Esophagus squamous epithelium (tissue), 5 donors: ENCODE measurements around the gene FLT4. TPM values are rescaled to one million over a fixed set of nuclear protein-coding genes. Genes with fewer than 3 reads are reported as not detected.

Experiments used
- DNase-seq: peaks from one replicate; lab custom pipeline; 2025; lab: John Stamatoyannopoulos, UW
- H3K27ac ChIP-seq, 4 donors: fragments of 200-600 bp; sonication (generic); one replicate each; pipeline ENCODE4 v1.5.1; 2016 to 2019; ENCODE audit warnings: mild to moderate bottlenecking in 1 of 4
- H3K27me3 ChIP-seq, 4 donors: fragments of 200-600 bp; sonication (generic); 1 replicate in 3 of 4; 2 replicates in 1 of 4; pipeline versions ENCODE4 v1.5.1 to v1.6.0; 2017 to 2021; ENCODE audit warnings: antibody characterized with exemption in 1 of 4
- H3K36me3 ChIP-seq, 3 donors: fragments of 200-600 bp; sonication (generic); one replicate each; pipeline ENCODE4 v1.5.1; 2016 to 2019
- H3K4me1 ChIP-seq, 3 donors: fragments of 200-600 bp; sonication (generic); one replicate each; pipeline ENCODE4 v1.5.1; 2017 to 2019
- H3K4me3 ChIP-seq, 4 donors: fragments of 200-600 bp; sonication (generic); 1 replicate in 3 of 4; 2 replicates in 1 of 4; pipeline ENCODE4 v1.5.1; 2016 to 2019; ENCODE audit warnings: mild to moderate bottlenecking in 2 of 4, moderate library complexity in 1 of 4
- H3K9me3 ChIP-seq, 3 donors: fragments of 200-600 bp; sonication (generic); one replicate each; pipeline ENCODE4 v1.5.1; 2016 to 2019
- POLR2A ChIP-seq, 4 donors: fragments of 450-650 bp; IDR thresholded peaks; one replicate each; pipeline ENCODE4 v1.6.1; 2017; ENCODE audit warnings: antibody characterized with exemption in 4 of 4, mild to moderate bottlenecking in 4 of 4, moderate library complexity in 3 of 4
- WGBS, 2 donors: methylation state at CpG; one replicate each; pipeline ENCODE4 v1.1.5; 2018; 5-methylcytosine and 5-hydroxymethylcytosine counted together
- intact Hi-C: fragments of 100-400 bp; cut with DNase I; formaldehyde crosslinking; loops from one replicate; pipeline ENCODE4 v1.15.0; 2022
- total RNA-seq, 4 donors: library from RNA; depleted of rRNA; stranded (reverse); fragments of >200 nt; gene quantifications; one replicate each; pipeline ENCODE4 v1.1.0, GENCODE V29; 2016
- TF ChIP-seq, protein P1 (sequence below), 6 experiments: fragments of 450-650 bp in 4 of 6; fragments of 200-600 bp in 2 of 6; sonication (generic) in 2 of 6; IDR thresholded peaks; one replicate each; pipeline ENCODE4 v1.5.1; 2016 to 2019; ENCODE audit warnings: antibody characterized with exemption in 6 of 6, mild to moderate bottlenecking in 4 of 6, moderate library complexity in 4 of 6
- donor health status: DM: yes; HTN: yes; CAD: no.

FLT4 gene
- total RNA-seq, 4 donors from 2014 or later, result 0.97 to 13.5 (median 4.2) TPM

DNA sequence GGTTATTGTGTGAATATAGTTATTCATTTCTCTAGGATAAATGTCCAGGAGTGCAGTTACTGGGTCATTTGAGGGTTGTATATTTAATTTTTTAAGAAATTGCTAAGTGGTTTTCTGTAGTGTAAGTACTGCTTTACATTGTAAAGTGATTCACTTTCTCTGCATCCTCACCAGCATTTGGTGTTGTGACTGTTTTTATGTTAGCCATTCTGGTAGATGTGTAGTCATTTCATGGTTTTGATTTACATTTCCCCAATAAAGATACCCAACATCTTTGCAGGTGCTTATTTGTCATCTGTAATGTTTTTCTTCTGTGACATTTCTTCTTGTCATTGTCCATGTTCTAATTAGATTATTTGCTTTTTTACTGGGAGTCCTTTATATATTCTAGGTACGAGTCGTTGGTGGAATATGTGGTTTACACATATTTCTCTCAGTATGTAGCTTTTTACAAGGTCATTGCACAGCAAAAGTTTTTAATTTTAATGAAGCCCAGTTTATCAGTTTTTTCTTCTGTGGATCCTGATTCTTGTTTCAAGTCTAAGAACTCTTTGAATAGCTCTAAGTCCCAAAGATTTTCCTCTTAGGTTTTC lies 92.1 kb downstream of the FLT4 start:
- 87 to 89% methylated on average over 2 of the region's 2 CpGs for WGBS, 2 donors
- no peak for TF ChIP-seq POLR2A (IDR thresholded peaks at IDR 0.05)
- TF ChIP-seq, protein P1, sequence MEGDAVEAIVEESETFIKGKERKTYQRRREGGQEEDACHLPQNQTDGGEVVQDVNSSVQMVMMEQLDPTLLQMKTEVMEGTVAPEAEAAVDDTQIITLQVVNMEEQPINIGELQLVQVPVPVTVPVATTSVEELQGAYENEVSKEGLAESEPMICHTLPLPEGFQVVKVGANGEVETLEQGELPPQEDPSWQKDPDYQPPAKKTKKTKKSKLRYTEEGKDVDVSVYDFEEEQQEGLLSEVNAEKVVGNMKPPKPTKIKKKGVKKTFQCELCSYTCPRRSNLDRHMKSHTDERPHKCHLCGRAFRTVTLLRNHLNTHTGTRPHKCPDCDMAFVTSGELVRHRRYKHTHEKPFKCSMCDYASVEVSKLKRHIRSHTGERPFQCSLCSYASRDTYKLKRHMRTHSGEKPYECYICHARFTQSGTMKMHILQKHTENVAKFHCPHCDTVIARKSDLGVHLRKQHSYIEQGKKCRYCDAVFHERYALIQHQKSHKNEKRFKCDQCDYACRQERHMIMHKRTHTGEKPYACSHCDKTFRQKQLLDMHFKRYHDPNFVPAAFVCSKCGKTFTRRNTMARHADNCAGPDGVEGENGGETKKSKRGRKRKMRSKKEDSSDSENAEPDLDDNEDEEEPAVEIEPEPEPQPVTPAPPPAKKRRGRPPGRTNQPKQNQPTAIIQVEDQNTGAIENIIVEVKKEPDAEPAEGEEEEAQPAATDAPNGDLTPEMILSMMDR (IDR thresholded peaks at IDR 0.05), result no peak
- Histone ChIP-seq H3K36me3 (peaks cover 0 to 62% (median 0%) of the 10 kb centered on the region in 3 donors), H3K4me1 (no peaks in the 10 kb centered on the region), H3K4me3 (no peak overlapping the region), H3K27me3 (no peaks in the 10 kb centered on the region), H3K27ac (no peak overlapping the region), H3K9me3 (no peaks in the 10 kb centered on the region)
- intact Hi-C loops, result no loop called here
- no peak for DNase-seq

DNA sequence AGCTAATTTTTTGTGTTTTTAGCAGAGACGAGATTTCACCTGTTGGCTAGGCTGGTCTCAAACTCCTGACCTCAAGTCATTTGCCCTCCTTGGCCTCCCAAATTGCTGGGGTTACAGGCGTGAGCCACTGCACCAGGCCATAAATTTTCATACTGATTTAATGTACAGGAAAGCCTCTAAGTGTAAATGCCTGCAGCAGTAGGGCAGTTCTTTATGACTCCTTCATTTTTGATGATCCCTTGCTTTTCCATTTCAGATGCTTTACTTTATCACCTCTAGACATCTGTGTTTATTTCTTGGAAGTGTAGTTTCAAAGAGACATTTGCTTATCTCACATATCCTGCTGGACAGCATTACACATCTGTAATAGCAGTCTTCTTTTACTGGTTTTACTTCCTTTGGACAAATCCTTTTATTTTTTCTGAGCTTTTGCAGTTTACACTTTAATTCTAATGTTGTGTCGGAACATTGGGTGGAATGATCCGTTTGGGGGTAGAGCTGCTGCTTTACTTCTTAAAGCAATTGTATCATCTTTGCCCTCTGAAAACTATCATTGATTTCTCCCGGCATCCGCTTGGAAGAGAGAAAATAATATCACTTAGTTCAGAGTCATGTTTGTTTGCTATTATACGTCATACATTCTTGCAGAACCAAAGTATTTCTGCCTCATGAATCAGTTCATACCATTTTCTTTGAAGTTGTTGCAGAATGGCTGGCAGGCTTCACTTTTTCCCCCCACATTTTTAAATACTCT lies 94.1 kb downstream of the FLT4 start:
- intact Hi-C loops, result no loop called here
- 83 to 86% methylated on average over 7 of the region's 7 CpGs for WGBS, 2 donors
- Histone ChIP-seq H3K27ac (no peak overlapping the region), H3K36me3 (peaks cover 0 to 67% (median 0%) of the 10 kb centered on the region in 3 donors), H3K27me3 (no peaks in the 10 kb centered on the region), H3K4me3 (no peak overlapping the region), H3K4me1 (no peaks in the 10 kb centered on the region), H3K9me3 (no peaks in the 10 kb centered on the region)
- no peak for DNase-seq
- TF ChIP-seq, protein P1 (IDR thresholded peaks at IDR 0.05), result no peak
- no peak for TF ChIP-seq POLR2A (IDR thresholded peaks at IDR 0.05)

DNA sequence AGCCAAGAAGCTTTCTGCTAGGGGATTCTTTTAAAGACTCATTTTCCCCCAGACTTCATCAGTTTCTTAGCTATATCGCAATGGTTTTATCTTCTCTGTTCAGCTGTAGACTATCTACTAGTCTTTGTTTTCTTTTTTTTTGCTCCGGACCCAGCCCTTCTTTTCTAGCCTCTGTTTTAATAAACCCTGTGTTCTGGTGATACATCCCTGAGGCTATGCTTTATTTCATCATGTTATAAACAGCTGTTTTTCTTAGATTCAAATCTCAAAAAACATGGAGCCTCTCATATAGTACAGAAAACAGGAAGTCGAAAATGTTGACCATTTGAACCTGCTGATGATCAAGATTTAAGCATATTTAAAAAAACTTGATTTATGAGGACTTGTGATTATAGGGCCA lies 95.9 kb downstream of the FLT4 start:
- intact Hi-C loops, result no loop called here
- Histone ChIP-seq H3K9me3 (no peaks in the 10 kb centered on the region), H3K36me3 (peaks cover 0 to 80% (median 0%) of the 10 kb centered on the region in 3 donors), H3K27ac (no peak overlapping the region), H3K4me1 (no peaks in the 10 kb centered on the region), H3K4me3 (no peak overlapping the region), H3K27me3 (no peaks in the 10 kb centered on the region)
- TF ChIP-seq, protein P1 (IDR thresholded peaks at IDR 0.05), result no peak
- no peak for TF ChIP-seq POLR2A (IDR thresholded peaks at IDR 0.05)
- 87 to 97% methylated on average over 3 of the region's 3 CpGs for WGBS, 2 donors
- no peak for DNase-seq

Other genes with a start within 250 kb of the FLT4 start
- 10 to 100 TPM; 11.8 to 27.5 (median 16.5) TPM for gene CNOT6, start 155.2 kb downstream of the FLT4 start, total RNA-seq
- gene SCGB3A1, start 58.1 kb downstream of the FLT4 start, total RNA-seq, result 100 to 1,000 TPM in 1 of 4 donors, 1 to 10 TPM in 1, not detected in 2; 2.1 to 101 TPM
- gene OR2Y1, start 90.5 kb upstream of the FLT4 start, total RNA-seq, result not detected
- 100 to 1,000 TPM in 2 of 4 donors, 10 to 100 TPM in 2; 62.6 to 163 (median 111) TPM for gene MGAT1, start 153.2 kb upstream of the FLT4 start, total RNA-seq
- gene ZFP62, start 211.7 kb upstream of the FLT4 start, total RNA-seq, result 10 to 100 TPM in 3 of 4 donors, 1 to 10 TPM in 1; 8.9 to 32.6 (median 19.2) TPM
- under 1 TPM in 1 of 4 donors, not detected in 3; 0.19 TPM for gene BTNL8, start 249.6 kb upstream of the FLT4 start, total RNA-seq